Fibroblast of skin of right biceps (primary cell): Measurements from ENCODE around the gene CEACAM21.

ENCODE experiments used
- DNase-seq: peaks from one replicate; pipeline ENCODE4 v3.0.0-alpha.2; 2013

The CEACAM21 gene

DNA sequence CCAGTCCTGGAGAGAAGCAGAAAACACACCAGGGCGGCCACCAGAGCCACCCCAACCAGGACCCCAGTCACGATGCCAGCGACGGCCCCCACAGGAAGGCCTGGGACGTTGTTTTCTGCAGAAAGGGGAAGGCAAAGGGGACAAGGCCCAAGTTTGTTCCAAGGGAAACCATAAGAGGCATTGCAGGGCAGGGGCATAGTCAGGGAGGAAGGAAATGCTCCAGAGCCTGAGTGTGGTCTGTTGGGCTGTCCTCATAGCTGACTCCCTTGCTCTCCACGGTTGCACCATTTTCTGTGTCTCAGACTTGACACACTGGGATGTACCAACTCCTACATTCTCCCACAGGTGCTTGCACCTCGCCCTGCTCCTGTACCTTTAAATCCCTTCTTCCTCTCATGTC is 45.7 kb downstream of the CEACAM21 start:
- DNase-seq: no peak

- DNase-seq: no peak
These were observed 47.4 kb downstream of the CEACAM21 start for GRCh38 chr19:41623360-41623759.

GRCh38 chr19:41624515-41624914 is 48.5 kb downstream of the CEACAM21 start:
- DNase-seq: no peak

- DNase-seq: no peak
These were observed 49.0 kb downstream of the CEACAM21 start for GRCh38 chr19:41624937-41625336.

DNA sequence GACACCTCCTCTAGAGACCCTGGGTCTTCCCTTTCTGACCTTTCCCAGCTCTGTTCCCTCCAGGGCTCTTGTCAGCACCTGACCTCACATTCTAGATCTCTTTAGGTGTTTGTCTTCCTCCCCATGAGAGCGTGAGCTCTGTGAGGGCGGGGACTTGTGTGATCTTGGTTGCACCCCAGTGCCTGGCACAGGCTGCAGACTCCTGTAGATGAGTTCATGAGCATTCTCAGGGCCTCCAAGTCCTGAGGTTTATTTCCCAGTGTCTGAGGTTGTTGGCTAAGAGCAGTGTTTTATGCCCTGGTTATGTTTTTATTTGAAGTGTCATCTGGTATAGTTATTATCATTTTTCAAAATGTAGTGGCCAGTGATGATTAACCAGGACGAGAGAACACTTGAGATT is 50.3 kb downstream of the CEACAM21 start:
- no peak for DNase-seq

- DNase-seq: no peak
These were observed 50.9 kb downstream of the CEACAM21 start, which contains the start of gene CEACAM4 for GRCh38 chr19:41626877-41627276. TSS of gene CEACAM4 (minus strand) at chr19:41627074. CDS start at chr19:41626963, 111 bp downstream.

DNA sequence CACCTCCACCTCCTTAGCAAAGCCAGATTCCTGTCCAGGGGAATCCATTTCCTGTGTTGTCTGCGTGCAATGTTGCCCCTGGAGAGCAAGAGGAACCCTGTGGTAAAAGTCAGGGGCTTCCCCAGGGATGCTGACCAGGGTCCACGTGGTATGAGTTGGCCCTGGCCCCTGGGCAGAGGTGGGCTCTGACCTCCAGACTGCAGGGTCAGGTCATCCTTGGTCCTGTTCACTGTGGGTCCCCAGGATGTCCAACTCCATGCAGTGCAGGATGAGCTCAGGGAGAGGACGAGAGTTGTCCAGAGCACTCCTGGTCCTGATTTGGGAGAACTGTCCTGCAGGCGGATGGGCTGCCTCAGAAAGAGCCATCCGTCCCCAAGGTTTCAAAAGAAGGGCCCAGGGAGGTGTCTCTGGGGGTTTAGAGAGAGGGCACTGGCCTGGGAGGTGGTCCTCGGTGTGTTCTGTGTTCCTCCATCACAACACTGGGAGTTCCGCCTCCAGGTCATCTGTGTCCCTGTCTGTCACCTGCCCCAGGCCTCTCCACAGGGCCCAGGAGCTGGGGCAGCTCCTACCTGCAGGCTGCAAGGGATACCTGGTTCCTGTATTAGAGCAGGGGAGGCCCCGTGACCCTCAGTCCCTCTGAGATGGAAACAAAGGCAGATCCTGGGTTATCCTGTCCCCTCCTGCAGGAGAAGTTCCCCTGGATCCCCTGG is 52.2 kb downstream of the CEACAM21 start:
- DNase-seq: no peak
